SU-DHL-6 (cell line): ENCODE measurements around the gene ERMN.
A peak's percentile ranks its signal among the peaks of the same experiment; 100 is the strongest.

ENCODE experiments used
- EZH2phosphoT487 ChIP-seq: fragments of 200-600 bp; sonication (generic), shearing (Covaris generic); conservative IDR thresholded peaks from 2 replicates; pipeline ENCODE4 v1.6.1; 2018; ENCODE audit warnings: mild to moderate bottlenecking, antibody characterized with exemption, low read length, moderate library complexity, mixed read lengths
- TF ChIP-seq, protein P1 (sequence below): fragments of 200-600 bp; sonication (generic); IDR thresholded peaks from one replicate; pipeline ENCODE4 v1.5.1; 2017; ENCODE audit warnings: antibody characterized with exemption, mild to moderate bottlenecking, low read length, moderate library complexity; ENCODE audit not compliant: insufficient read depth, poor library complexity, severe bottlenecking

DNA sequence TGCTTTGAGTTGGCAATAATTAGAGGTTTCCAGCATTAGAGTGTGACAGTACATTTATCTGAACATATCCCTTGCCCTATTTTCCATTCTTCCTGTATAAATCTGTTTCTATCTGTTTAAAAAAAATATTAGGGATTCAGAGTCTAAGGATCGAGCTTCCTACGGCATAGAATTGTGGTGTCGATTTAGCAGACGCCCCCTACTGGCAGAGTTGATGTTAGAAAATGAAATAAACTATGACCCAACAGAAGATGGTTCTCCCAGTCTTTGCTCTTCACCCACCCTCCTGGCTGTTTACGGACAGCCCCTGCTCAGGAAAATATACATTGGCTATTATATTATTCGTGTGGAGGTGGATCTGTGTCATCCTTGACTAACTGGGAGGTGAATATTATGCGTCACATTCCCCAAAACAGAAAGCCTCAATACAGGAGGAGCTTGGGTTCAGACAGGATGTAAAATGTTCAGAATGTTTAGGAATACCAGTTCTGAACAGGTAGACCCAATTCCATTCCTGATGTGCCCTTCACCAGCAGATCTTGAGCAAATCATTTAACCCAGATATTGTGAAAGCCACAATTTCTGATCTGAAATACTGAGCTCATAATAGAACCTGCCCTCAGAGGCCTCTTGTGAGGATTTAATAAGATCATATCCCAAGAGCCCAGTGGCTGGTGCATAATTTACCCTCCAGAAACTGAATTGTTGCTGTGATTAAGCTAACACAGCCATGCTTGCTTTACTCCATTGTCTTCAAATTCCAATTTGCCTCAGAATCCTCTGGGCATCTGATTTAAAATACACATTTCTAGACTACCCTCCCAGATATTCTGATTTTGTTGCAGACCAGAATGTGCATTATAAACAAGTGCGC is 10.8 kb upstream of the ERMN start:
- TF ChIP-seq, protein P1, sequence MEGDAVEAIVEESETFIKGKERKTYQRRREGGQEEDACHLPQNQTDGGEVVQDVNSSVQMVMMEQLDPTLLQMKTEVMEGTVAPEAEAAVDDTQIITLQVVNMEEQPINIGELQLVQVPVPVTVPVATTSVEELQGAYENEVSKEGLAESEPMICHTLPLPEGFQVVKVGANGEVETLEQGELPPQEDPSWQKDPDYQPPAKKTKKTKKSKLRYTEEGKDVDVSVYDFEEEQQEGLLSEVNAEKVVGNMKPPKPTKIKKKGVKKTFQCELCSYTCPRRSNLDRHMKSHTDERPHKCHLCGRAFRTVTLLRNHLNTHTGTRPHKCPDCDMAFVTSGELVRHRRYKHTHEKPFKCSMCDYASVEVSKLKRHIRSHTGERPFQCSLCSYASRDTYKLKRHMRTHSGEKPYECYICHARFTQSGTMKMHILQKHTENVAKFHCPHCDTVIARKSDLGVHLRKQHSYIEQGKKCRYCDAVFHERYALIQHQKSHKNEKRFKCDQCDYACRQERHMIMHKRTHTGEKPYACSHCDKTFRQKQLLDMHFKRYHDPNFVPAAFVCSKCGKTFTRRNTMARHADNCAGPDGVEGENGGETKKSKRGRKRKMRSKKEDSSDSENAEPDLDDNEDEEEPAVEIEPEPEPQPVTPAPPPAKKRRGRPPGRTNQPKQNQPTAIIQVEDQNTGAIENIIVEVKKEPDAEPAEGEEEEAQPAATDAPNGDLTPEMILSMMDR = peak; percentile 78
- no peak for TF ChIP-seq EZH2phosphoT487
